Keratinocyte (primary cell): ENCODE results near the gene RPN1. TPM values are rescaled to one million over a fixed set of nuclear protein-coding genes. Genes with fewer than 3 reads are reported as not detected.

Source experiments
- DNase-seq: peaks from one replicate; pipeline ENCODE4 v3.0.0-alpha.2; 2011; ENCODE audit warnings: low read depth, missing footprints, low spot score
- FAIRE-seq: peaks from 2 replicates; lab custom pipeline; 2011; peaks lifted over from hg19 to GRCh38; lab: Jason Lieb, UNC
- H2AFZ ChIP-seq: 2 replicates; pipeline ENCODE4 v1.6.0; 2012; ENCODE audit warnings: low read length, control low read depth, inconsistent platforms; ENCODE audit not compliant: control insufficient read depth
- H3K27ac ChIP-seq: 2 replicates; pipeline ENCODE4 v1.5.1; 2011; ENCODE audit warnings: low read length; ENCODE audit not compliant: control insufficient read depth, insufficient read depth
- H3K27me3 ChIP-seq: 3 replicates; pipeline ENCODE4 v1.6.0; 2011; ENCODE audit warnings: low read length; ENCODE audit not compliant: control insufficient read depth, insufficient read depth; ENCODE audit errors: extremely low read depth
- H3K36me3 ChIP-seq, 2 experiments: 2 replicates in 1 of 2; 3 replicates in 1 of 2; pipeline ENCODE4 v1.5.1; 2011; ENCODE audit warnings: low read length in 2 of 2, mild to moderate bottlenecking in 1 of 2; ENCODE audit not compliant: control insufficient read depth in 2 of 2, insufficient read depth in 2 of 2; ENCODE audit errors: extremely low read depth in 1 of 2
- H3K4me1 ChIP-seq: 3 replicates; pipeline ENCODE4 v1.5.1; 2011; ENCODE audit warnings: low read length; ENCODE audit not compliant: control insufficient read depth, insufficient read depth; ENCODE audit errors: extremely low read depth
- H3K4me2 ChIP-seq: 3 replicates; pipeline ENCODE4 v1.6.0; 2011; ENCODE audit warnings: low read depth, low read length; ENCODE audit not compliant: control insufficient read depth, insufficient read depth; ENCODE audit errors: extremely low read depth
- H3K4me3 ChIP-seq, 3 experiments: fragments of 200-600 bp in 1 of 3; sonication (generic) in 1 of 3; 2 replicates in 2 of 3; 3 replicates in 1 of 3; pipeline ENCODE4 v1.5.1; 2011 to 2016; ENCODE audit warnings: low read length in 3 of 3, mild to moderate bottlenecking in 3 of 3, control low read depth in 2 of 3, inconsistent platforms in 1 of 3, low read depth in 1 of 3, mixed read lengths in 1 of 3, mixed run types in 1 of 3, moderate library complexity in 1 of 3; ENCODE audit not compliant: control insufficient read depth in 2 of 3, insufficient read depth in 2 of 3; ENCODE audit errors: extremely low read depth in 1 of 3
- H3K79me2 ChIP-seq: 2 replicates; pipeline ENCODE4 v1.6.0; 2012; ENCODE audit warnings: low read length; ENCODE audit not compliant: control insufficient read depth, insufficient read depth
- H3K9ac ChIP-seq: 3 replicates; pipeline ENCODE4 v1.6.0; 2011; ENCODE audit warnings: low read length; ENCODE audit not compliant: control insufficient read depth, insufficient read depth; ENCODE audit errors: extremely low read depth
- H3K9me1 ChIP-seq: 3 replicates; pipeline ENCODE4 v1.6.0; 2011; ENCODE audit warnings: low read length; ENCODE audit not compliant: control insufficient read depth, insufficient read depth; ENCODE audit errors: extremely low read depth
- H3K9me3 ChIP-seq: 2 replicates; pipeline ENCODE4 v1.5.1; 2012; ENCODE audit warnings: low read depth, low read length; ENCODE audit not compliant: control insufficient read depth
- H4K20me1 ChIP-seq: 3 replicates; pipeline ENCODE4 v1.6.0; 2011; ENCODE audit warnings: low read length; ENCODE audit not compliant: control insufficient read depth, insufficient read depth; ENCODE audit errors: extremely low read depth
- CTCF ChIP-seq, 3 experiments: IDR thresholded peaks in 1 of 3; conservative IDR thresholded peaks in 1 of 3; optimal IDR thresholded peaks in 1 of 3; 2 replicates in 2 of 3; 3 replicates in 1 of 3; pipeline versions ENCODE3 to v1.5.1; 2011; ENCODE audit warnings: low read length in 3 of 3, mild to moderate bottlenecking in 3 of 3, moderate library complexity in 2 of 3, control low read depth in 1 of 3, inconsistent platforms in 1 of 3; ENCODE audit not compliant: insufficient read depth in 2 of 3; ENCODE audit errors: extremely low read depth in 1 of 3
- EZH2 ChIP-seq: IDR thresholded peaks from one replicate; pipeline ENCODE4 v1.6.1; 2012; ENCODE audit warnings: inconsistent platforms, mild to moderate bottlenecking, low read length, moderate library complexity
- dilution Hi-C: fragments of 300-500 bp; cut with MboI; formaldehyde crosslinking; loops from one replicate; pipeline ENCODE4 v1.7.0; 2020; ENCODE audit warnings: low sequenced_read_pairs; ENCODE audit not compliant: extremely low pct_ligation_motif_present
- polyA plus RNA-seq, 5 experiments: library from polyadenylated mRNA; depleted of rRNA in 3 of 5; stranded (reverse) in 3 of 5; stranded (forward) in 1 of 5; unstranded in 1 of 5; fragments of >200 nt; gene quantifications; 1 replicate in 1 of 5; 2 replicates in 3 of 5; 3 replicates in 1 of 5; pipeline versions ENCODE4 v1.2.1 to v1.2.3, GENCODE V29; 2011 to 2012; ENCODE audit warnings: missing spikeins in 2 of 5, low read depth in 1 of 5, low replicate concordance in 1 of 5

RPN1 gene
- polyA plus RNA-seq, 1 donor (not counting 4 experiments of a cell fraction or from before 2014, with no cell fraction given): 350 TPM

- DNase-seq: no peak
- Histone ChIP-seq H3K4me1 (no peaks in the 10 kb centered on the region), H3K27me3 (no peaks in the 10 kb centered on the region), H4K20me1 (no peaks in the 10 kb centered on the region), H3K79me2 (no peaks in the 10 kb centered on the region), H3K9me1 (no peaks in the 10 kb centered on the region), H3K9ac (no peak overlapping the region), H2AFZ (no peak overlapping the region), H3K27ac (no peak overlapping the region), H3K4me2 (no peak overlapping the region), H3K36me3 (no peaks in the 10 kb centered on the region), H3K4me3 (no peak overlapping the region), H3K9me3 (peaks cover 3% of the 10 kb centered on the region)
- FAIRE-seq: no peak
- no peak for TF ChIP-seq EZH2
- peak; percentile 79 to 94 (median 91) for TF ChIP-seq CTCF (optimal IDR thresholded peaks at IDR 0.05 in 1 of 3, IDR thresholded peaks at IDR 0.05 in 1 of 3, conservative IDR thresholded peaks at IDR 0.05 in 1 of 3; ENCODE audit: extremely low read depth in 1 of 3, insufficient read depth in 2 of 3, low read length in 3 of 3)
- dilution Hi-C loops: no loop called here
These were observed 66.1 kb downstream of the RPN1 start for GRCh38 chr3:128584412-128585020.

GRCh38 chr3:128581566-128581965 lies 69.1 kb downstream of the RPN1 start:
- no peaks in the 10 kb centered on the region for H3K79me2 ChIP-seq
- no peak overlapping the region for H3K9ac ChIP-seq
- H3K27me3 ChIP-seq: peaks cover 4% of the 10 kb centered on the region
- no peak overlapping the region for H2AFZ ChIP-seq
- no peak overlapping the region for H3K4me2 ChIP-seq
- H3K9me1 ChIP-seq: no peaks in the 10 kb centered on the region
- H3K36me3 ChIP-seq: no peaks in the 10 kb centered on the region
- H3K4me1 ChIP-seq: no peaks in the 10 kb centered on the region
- no peak overlapping the region for H3K27ac ChIP-seq
- dilution Hi-C loops: no loop called here
- no peak overlapping the region for H3K4me3 ChIP-seq
- FAIRE-seq (no peak), DNase-seq (no peak)
- no peaks in the 10 kb centered on the region for H4K20me1 ChIP-seq
- no peak for TF ChIP-seq EZH2
- TF ChIP-seq CTCF (optimal IDR thresholded peaks at IDR 0.05 in 1 of 3, IDR thresholded peaks at IDR 0.05 in 1 of 3, conservative IDR thresholded peaks at IDR 0.05 in 1 of 3; ENCODE audit: extremely low read depth in 1 of 3, insufficient read depth in 2 of 3, low read length in 3 of 3): no peak
- peaks cover 3% of the 10 kb centered on the region for H3K9me3 ChIP-seq
